ENCODE data around the gene GABPB2. TPM values are rescaled to one million over a fixed set of nuclear protein-coding genes. Genes with fewer than 3 reads are reported as not detected.
"Not testable (repeated sequence)": the region's sequence is repeated elsewhere in the genome, so short reads cannot be mapped to it uniquely, and the experiment has no call there.

GABPB2 gene
- total RNA-seq, 6 donors from 2014 or later: 6.8 to 32.5 (median 13.0) TPM

DNA sequence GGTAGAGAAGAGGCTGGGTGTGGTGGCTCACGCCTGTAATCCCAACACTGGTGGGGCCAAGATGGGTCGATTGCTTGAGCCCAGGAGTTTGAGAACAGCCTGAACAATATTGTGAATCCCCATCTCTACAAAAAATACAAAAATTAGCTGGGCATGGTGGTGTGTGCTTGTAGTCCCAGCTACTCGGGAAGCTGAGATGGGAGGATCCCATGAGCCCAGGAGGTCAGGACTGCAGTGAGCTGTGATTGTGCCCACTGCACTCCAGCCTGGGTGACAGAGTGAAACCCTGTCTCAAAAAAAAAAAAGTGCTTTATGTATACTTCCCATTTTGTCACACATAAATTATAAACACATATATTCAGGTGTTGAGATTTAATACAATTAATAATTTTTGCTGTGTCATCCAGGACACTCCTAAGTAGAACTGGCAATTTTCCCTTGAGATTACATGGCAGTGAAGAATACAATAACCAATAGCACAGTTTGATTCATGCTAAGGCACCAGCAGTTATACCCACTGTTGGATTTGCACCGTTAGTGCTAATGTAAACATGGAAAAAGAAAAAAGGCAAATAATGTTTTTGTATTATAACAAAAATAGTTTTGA, 15.5 kb downstream of the GABPB2 start:
- WGBS, 2 donors: 69 to 81% methylated on average over 3 to 4 of the region's 4 CpGs
- H3K27me3 ChIP-seq: no peaks in the 10 kb centered on the region
- no peak overlapping the region for H3K27ac ChIP-seq
- DNase-seq (no peak), ATAC-seq (ENCODE audit: low FRiP score in 2 of 2) (no peak)
- H3K9me3 ChIP-seq: no peaks in the 10 kb centered on the region
- H3K4me3 ChIP-seq: no peak overlapping the region
- no peaks in the 10 kb centered on the region for H3K4me1 ChIP-seq
- TF ChIP-seq, protein P1, sequence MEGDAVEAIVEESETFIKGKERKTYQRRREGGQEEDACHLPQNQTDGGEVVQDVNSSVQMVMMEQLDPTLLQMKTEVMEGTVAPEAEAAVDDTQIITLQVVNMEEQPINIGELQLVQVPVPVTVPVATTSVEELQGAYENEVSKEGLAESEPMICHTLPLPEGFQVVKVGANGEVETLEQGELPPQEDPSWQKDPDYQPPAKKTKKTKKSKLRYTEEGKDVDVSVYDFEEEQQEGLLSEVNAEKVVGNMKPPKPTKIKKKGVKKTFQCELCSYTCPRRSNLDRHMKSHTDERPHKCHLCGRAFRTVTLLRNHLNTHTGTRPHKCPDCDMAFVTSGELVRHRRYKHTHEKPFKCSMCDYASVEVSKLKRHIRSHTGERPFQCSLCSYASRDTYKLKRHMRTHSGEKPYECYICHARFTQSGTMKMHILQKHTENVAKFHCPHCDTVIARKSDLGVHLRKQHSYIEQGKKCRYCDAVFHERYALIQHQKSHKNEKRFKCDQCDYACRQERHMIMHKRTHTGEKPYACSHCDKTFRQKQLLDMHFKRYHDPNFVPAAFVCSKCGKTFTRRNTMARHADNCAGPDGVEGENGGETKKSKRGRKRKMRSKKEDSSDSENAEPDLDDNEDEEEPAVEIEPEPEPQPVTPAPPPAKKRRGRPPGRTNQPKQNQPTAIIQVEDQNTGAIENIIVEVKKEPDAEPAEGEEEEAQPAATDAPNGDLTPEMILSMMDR (IDR thresholded peaks at IDR 0.05): no peak
- TF ChIP-seq POLR2AphosphoS5 (IDR thresholded peaks at IDR 0.05): no peak
- no peak for TF ChIP-seq EP300 (IDR thresholded peaks at IDR 0.05)
- no peak for TF ChIP-seq POLR2A (IDR thresholded peaks at IDR 0.05)
- peaks cover 0 to 12% (median 0%) of the 10 kb centered on the region in 4 donors for H3K36me3 ChIP-seq

DNA sequence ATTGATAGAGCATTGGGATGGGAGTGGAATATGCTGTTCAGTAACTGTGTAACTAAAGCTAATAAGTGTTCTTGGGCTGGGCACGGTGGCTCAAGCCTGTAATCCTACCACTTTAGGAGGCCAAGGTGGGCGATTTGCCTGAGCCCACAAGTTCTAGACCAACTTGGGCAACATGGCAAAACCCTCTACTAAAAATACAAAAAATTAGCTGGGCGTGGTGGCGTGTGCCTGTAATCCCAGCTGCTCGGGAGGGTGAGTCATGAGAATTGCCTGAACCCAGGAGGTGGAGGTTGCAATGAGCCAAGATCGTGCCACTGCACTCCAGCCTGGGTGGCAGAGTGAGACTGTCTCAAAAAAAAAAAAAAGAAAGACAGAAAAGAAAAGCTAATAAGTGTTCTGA, 26.9 kb downstream of the GABPB2 start:
- 83 to 94% methylated on average over 6 of the region's 6 CpGs for WGBS, 2 donors
- H3K27me3 ChIP-seq; H3K4me1 ChIP-seq; DNase-seq; H3K4me3 ChIP-seq; H3K27ac ChIP-seq; H3K36me3 ChIP-seq; H3K9me3 ChIP-seq; ATAC-seq (ENCODE audit: low FRiP score in 2 of 2): not testable (repeated sequence)

DNA sequence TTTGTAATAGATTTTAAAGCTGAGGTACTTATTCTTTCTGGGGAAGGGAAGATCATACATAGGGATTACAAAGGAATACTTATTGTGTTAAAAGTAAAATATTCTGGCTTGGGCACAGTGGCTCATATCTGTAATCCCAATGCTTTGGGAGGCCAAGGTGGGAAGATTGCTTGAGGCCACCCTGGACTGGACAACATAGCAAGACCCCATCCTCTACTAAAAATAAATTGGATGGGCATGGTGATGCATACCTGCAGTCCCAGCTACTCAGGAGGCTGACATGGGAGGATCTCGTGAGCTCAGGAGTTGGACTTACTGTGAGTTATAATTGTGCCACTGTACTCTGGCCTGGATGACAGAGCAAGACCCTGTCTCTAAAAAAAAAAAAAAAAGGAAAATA, 27.6 kb downstream of the GABPB2 start:
- H3K9me3 ChIP-seq: no peaks in the 10 kb centered on the region
- no peaks in the 10 kb centered on the region for H3K4me1 ChIP-seq
- TF ChIP-seq POLR2A (IDR thresholded peaks at IDR 0.05): no peak
- TF ChIP-seq, protein P1 (IDR thresholded peaks at IDR 0.05): no peak
- H3K27me3 ChIP-seq: no peaks in the 10 kb centered on the region
- H3K27ac ChIP-seq: no peak overlapping the region
- no peak overlapping the region for H3K4me3 ChIP-seq
- WGBS, 2 donors: 88 to 100% methylated on average over 1 of the region's 1 CpG
- H3K36me3 ChIP-seq: peaks cover 0 to 4% (median 0%) of the 10 kb centered on the region in 4 donors
- DNase-seq (no peak), ATAC-seq (ENCODE audit: low FRiP score in 2 of 2) (no peak)

DNA sequence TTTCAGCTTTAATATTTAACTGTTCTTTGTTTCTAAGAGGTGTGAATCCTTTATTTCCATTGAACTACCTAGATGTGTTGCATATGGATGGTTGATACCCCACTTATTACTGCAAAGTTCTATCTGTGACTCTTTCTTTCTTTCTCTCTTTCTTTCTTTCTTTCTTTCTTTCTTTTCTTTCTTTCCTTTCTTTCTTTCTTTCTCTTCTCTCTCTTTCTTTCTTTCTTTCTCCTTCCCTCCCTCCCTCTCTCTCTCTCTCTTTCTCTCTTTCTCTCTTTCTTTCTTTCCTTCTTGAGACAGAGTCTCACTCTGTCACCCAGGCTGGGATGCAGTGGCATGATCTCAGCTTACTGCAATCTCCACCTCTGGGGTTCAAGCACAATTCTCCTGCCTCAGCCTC, 34.1 kb downstream of the GABPB2 start:
- peaks cover 0 to 18% (median 5%) of the 10 kb centered on the region in 4 donors for H3K36me3 ChIP-seq
- H3K9me3 ChIP-seq: no peaks in the 10 kb centered on the region
- no peaks in the 10 kb centered on the region for H3K4me1 ChIP-seq
- ATAC-seq (ENCODE audit: low FRiP score in 2 of 2): no peak
- H3K27me3 ChIP-seq: no peaks in the 10 kb centered on the region
- no peak for DNase-seq
- H3K4me3 ChIP-seq: no peak overlapping the region
- H3K27ac ChIP-seq: no peak overlapping the region
- TF ChIP-seq POLR2AphosphoS5 (IDR thresholded peaks at IDR 0.05) (no peak), POLR2A (IDR thresholded peaks at IDR 0.05) (no peak), EP300 (IDR thresholded peaks at IDR 0.05) (no peak)
- TF ChIP-seq, protein P1 (IDR thresholded peaks at IDR 0.05): no peak

DNA sequence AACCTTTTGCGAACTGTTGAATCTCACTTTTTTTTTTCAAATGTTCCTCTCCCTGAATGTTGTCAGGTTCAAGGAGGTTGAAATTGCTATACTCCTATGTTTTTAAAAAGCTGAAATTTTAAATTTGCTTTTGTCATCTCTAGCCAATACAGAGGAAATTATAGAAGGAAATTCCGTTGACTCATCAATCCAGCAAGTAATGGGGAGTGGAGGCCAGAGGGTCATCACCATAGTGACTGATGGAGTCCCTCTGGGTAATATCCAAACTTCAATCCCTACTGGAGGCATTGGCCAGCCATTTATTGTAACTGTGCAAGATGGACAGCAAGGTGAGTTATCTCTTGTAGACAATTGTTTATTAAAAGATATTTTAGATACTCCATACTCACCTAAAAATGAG, 36.3 kb downstream of the GABPB2 start:
- 73 to 85% methylated on average over 2 of the region's 2 CpGs for WGBS, 2 donors
- DNase-seq: no peak
- no peak for ATAC-seq (ENCODE audit: low FRiP score in 2 of 2)

More for the DNA sequence above, 36.3 kb downstream of the GABPB2 start:
- Histone ChIP-seq H3K4me3 (no peak overlapping the region), H3K4me1 (no peaks in the 10 kb centered on the region), H3K9me3 (no peaks in the 10 kb centered on the region), H3K36me3 (peaks cover 0 to 21% (median 5%) of the 10 kb centered on the region in 4 donors), H3K27me3 (no peaks in the 10 kb centered on the region), H3K27ac (no peak overlapping the region)
- no peak for TF ChIP-seq POLR2AphosphoS5 (IDR thresholded peaks at IDR 0.05)
- TF ChIP-seq, protein P1 (IDR thresholded peaks at IDR 0.05): no peak
- TF ChIP-seq EP300 (IDR thresholded peaks at IDR 0.05): no peak
- TF ChIP-seq POLR2A (IDR thresholded peaks at IDR 0.05): no peak

All from upper lobe of left lung (tissue), 6 donors.